ENCODE measurements around the gene MTHFD1L.

DNA sequence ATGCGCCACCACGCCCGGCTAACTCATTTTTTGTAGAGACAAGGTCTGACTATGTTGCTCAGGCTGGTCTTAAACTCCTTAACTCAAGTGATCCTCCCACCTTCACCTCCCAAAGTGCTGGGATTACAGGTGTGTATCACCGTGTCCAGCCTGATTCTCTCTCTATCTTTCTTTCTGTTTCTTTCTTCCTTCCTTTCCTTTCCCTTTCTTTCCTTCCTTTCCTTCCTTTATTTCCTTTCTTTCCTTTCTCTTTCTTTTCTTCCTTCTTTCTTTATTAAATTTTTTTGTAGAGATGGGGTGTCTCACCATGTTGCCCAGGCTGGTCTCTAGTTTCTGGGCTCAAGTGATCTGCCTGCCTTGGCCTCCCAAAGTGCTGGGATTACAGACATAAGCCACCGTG is 38.7 kb upstream of the MTHFD1L start:
- TF ChIP-seq, protein P1, sequence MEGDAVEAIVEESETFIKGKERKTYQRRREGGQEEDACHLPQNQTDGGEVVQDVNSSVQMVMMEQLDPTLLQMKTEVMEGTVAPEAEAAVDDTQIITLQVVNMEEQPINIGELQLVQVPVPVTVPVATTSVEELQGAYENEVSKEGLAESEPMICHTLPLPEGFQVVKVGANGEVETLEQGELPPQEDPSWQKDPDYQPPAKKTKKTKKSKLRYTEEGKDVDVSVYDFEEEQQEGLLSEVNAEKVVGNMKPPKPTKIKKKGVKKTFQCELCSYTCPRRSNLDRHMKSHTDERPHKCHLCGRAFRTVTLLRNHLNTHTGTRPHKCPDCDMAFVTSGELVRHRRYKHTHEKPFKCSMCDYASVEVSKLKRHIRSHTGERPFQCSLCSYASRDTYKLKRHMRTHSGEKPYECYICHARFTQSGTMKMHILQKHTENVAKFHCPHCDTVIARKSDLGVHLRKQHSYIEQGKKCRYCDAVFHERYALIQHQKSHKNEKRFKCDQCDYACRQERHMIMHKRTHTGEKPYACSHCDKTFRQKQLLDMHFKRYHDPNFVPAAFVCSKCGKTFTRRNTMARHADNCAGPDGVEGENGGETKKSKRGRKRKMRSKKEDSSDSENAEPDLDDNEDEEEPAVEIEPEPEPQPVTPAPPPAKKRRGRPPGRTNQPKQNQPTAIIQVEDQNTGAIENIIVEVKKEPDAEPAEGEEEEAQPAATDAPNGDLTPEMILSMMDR (IDR thresholded peaks at IDR 0.05 in 8 of 11, conservative IDR thresholded peaks at IDR 0.05 in 3 of 11) = no peak
- no peak for TF ChIP-seq POLR2A (IDR thresholded peaks at IDR 0.05)
